H1 (cell line): ENCODE data around the gene FNIP2. TPM values are rescaled to one million over a fixed set of nuclear protein-coding genes. Genes with fewer than 3 reads are reported as not detected.

ENCODE experiments used
- POU5F1 ChIP-seq: IDR thresholded peaks from 2 replicates; pipeline ENCODE4 v1.6.1; 2011; ENCODE audit warnings: low read depth, mild to moderate bottlenecking, low read length, moderate library complexity
- SIN3A ChIP-seq, 2 experiments: IDR thresholded peaks in 1 of 2; conservative IDR thresholded peaks in 1 of 2; 2 replicates each; pipeline ENCODE4 v1.6.1; 2011 to 2012; ENCODE audit warnings: low read length in 2 of 2, improper control_type of control experiment in 1 of 2, low read depth in 1 of 2, mild to moderate bottlenecking in 1 of 2
- SRF ChIP-seq: IDR thresholded peaks from 2 replicates; pipeline ENCODE4 v1.6.1; 2011; ENCODE audit warnings: mild to moderate bottlenecking, low read depth, low read length, moderate library complexity
- polyA plus RNA-seq, 7 experiments: library from polyadenylated mRNA; depleted of rRNA in 3 of 7; stranded (reverse) in 5 of 7; unstranded in 2 of 7; fragments of >200 nt in 5 of 7; fragments of 200-250 nt in 2 of 7; gene quantifications; 1 replicate in 5 of 7; 2 replicates in 1 of 7; 4 replicates in 1 of 7; pipeline versions ENCODE4 v1.2.1 to v1.2.3, GENCODE V29; 2011 to 2013; ENCODE audit warnings: missing spikeins in 2 of 7, mixed read lengths in 2 of 7
- total RNA-seq: library from RNA; stranded (reverse); fragmentation: NEBNext Ultra II Directional; extraction: Animal tissue kit (Norgen Biotek cat#: 25700); gene quantifications from 2 replicates; pipeline ENCODE4 v1.2.1, GENCODE V29; 2021
- TF ChIP-seq, protein P1 (sequence below): fragments of 300-600 bp; sonication (generic); IDR thresholded peaks from 2 replicates; pipeline ENCODE4 v1.7.1; 2012; ENCODE audit warnings: low read length, moderate library complexity, mild to moderate bottlenecking, inconsistent platforms; ENCODE audit not compliant: insufficient replicate concordance

The FNIP2 gene
- total and polyA plus RNA-seq, 2 of the 8 experiments (the other 6 are each of a cell fraction or from before 2014, with no cell fraction given), result 4.0 to 13.0 TPM

DNA sequence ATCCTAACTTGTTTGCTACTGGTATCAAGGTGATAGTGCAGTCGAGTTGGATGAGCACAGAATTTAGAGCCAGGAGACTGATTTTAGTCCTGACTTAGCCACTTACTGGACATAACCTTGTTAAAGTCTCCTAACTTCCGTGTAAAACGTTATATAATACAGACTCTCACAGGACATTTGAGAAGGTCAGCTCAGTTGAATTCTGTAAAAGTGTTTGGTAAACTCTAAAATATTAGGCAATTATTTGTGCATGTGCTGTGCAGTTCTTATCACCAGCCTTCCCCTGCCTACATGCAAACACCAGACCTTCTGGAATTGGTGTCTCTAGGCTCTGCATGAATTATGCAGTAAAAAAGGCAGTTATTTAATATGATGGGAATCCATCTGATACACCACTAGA, 45.4 kb downstream of the FNIP2 start (continued):
- TF ChIP-seq, protein P1, sequence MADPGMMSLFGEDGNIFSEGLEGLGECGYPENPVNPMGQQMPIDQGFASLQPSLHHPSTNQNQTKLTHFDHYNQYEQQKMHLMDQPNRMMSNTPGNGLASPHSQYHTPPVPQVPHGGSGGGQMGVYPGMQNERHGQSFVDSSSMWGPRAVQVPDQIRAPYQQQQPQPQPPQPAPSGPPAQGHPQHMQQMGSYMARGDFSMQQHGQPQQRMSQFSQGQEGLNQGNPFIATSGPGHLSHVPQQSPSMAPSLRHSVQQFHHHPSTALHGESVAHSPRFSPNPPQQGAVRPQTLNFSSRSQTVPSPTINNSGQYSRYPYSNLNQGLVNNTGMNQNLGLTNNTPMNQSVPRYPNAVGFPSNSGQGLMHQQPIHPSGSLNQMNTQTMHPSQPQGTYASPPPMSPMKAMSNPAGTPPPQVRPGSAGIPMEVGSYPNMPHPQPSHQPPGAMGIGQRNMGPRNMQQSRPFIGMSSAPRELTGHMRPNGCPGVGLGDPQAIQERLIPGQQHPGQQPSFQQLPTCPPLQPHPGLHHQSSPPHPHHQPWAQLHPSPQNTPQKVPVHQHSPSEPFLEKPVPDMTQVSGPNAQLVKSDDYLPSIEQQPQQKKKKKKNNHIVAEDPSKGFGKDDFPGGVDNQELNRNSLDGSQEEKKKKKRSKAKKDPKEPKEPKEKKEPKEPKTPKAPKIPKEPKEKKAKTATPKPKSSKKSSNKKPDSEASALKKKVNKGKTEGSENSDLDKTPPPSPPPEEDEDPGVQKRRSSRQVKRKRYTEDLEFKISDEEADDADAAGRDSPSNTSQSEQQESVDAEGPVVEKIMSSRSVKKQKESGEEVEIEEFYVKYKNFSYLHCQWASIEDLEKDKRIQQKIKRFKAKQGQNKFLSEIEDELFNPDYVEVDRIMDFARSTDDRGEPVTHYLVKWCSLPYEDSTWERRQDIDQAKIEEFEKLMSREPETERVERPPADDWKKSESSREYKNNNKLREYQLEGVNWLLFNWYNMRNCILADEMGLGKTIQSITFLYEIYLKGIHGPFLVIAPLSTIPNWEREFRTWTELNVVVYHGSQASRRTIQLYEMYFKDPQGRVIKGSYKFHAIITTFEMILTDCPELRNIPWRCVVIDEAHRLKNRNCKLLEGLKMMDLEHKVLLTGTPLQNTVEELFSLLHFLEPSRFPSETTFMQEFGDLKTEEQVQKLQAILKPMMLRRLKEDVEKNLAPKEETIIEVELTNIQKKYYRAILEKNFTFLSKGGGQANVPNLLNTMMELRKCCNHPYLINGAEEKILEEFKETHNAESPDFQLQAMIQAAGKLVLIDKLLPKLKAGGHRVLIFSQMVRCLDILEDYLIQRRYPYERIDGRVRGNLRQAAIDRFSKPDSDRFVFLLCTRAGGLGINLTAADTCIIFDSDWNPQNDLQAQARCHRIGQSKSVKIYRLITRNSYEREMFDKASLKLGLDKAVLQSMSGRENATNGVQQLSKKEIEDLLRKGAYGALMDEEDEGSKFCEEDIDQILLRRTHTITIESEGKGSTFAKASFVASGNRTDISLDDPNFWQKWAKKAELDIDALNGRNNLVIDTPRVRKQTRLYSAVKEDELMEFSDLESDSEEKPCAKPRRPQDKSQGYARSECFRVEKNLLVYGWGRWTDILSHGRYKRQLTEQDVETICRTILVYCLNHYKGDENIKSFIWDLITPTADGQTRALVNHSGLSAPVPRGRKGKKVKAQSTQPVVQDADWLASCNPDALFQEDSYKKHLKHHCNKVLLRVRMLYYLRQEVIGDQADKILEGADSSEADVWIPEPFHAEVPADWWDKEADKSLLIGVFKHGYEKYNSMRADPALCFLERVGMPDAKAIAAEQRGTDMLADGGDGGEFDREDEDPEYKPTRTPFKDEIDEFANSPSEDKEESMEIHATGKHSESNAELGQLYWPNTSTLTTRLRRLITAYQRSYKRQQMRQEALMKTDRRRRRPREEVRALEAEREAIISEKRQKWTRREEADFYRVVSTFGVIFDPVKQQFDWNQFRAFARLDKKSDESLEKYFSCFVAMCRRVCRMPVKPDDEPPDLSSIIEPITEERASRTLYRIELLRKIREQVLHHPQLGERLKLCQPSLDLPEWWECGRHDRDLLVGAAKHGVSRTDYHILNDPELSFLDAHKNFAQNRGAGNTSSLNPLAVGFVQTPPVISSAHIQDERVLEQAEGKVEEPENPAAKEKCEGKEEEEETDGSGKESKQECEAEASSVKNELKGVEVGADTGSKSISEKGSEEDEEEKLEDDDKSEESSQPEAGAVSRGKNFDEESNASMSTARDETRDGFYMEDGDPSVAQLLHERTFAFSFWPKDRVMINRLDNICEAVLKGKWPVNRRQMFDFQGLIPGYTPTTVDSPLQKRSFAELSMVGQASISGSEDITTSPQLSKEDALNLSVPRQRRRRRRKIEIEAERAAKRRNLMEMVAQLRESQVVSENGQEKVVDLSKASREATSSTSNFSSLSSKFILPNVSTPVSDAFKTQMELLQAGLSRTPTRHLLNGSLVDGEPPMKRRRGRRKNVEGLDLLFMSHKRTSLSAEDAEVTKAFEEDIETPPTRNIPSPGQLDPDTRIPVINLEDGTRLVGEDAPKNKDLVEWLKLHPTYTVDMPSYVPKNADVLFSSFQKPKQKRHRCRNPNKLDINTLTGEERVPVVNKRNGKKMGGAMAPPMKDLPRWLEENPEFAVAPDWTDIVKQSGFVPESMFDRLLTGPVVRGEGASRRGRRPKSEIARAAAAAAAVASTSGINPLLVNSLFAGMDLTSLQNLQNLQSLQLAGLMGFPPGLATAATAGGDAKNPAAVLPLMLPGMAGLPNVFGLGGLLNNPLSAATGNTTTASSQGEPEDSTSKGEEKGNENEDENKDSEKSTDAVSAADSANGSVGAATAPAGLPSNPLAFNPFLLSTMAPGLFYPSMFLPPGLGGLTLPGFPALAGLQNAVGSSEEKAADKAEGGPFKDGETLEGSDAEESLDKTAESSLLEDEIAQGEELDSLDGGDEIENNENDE, result no peak
- no peak for TF ChIP-seq SRF
- TF ChIP-seq SIN3A (conservative IDR thresholded peaks at IDR 0.05 in 1 of 2, IDR thresholded peaks at IDR 0.05 in 1 of 2; ENCODE audit: low read depth in 1 of 2, low read length in 2 of 2), result no peak
- no peak for TF ChIP-seq POU5F1
